WTC11 (cell line): Measurements from ENCODE around the gene POU4F1.

Experiments used
- CREM ChIP-seq: sonication (generic); formaldehyde crosslinking; IDR thresholded peaks from 2 replicates; pipeline ENCODE4 v1.8.1; 2022; ENCODE audit warnings: mild to moderate bottlenecking, missing genetic modification reagents, moderate library complexity
- GABPB1 ChIP-seq: sonication (generic); formaldehyde crosslinking; IDR thresholded peaks from 2 replicates; pipeline ENCODE4 v1.8.1; 2023; ENCODE audit warnings: mild to moderate bottlenecking, missing genetic modification reagents
- IRF2 ChIP-seq: sonication (generic); formaldehyde crosslinking; IDR thresholded peaks from 2 replicates; pipeline ENCODE4 v1.8.0; 2022; ENCODE audit warnings: low read depth, missing genetic modification reagents, borderline replicate concordance
- NFATC4 ChIP-seq: fragments of 250-450 bp; sonication (Bioruptor Pico); IDR thresholded peaks from 2 replicates; pipeline ENCODE4 v1.9.0; 2021; ENCODE audit warnings: mild to moderate bottlenecking
- NR2C2 ChIP-seq: sonication (generic); formaldehyde crosslinking; IDR thresholded peaks from 2 replicates; pipeline ENCODE4 v1.8.0; 2022; ENCODE audit warnings: mild to moderate bottlenecking, missing genetic modification reagents
- TEAD4 ChIP-seq: sonication (generic); formaldehyde crosslinking; IDR thresholded peaks from 2 replicates; pipeline ENCODE4 v1.8.0; 2022; ENCODE audit warnings: mild to moderate bottlenecking, missing genetic modification reagents
- TF ChIP-seq, protein P1 (sequence below): fragments of 200-600 bp; IDR thresholded peaks from 2 replicates; pipeline ENCODE4 v1.8.0; 2022; ENCODE audit warnings: antibody characterized with exemption
- TF ChIP-seq, protein P2 (sequence below): sonication (generic); formaldehyde crosslinking; IDR thresholded peaks from 2 replicates; pipeline ENCODE4 v1.8.1; 2022; ENCODE audit warnings: mild to moderate bottlenecking, missing genetic modification reagents, moderate library complexity, borderline replicate concordance
- TF ChIP-seq, protein P3 (sequence below): sonication (generic); formaldehyde crosslinking; IDR thresholded peaks from 2 replicates; pipeline ENCODE4 v1.8.1; 2022; ENCODE audit warnings: missing genetic modification reagents, borderline replicate concordance
- TF ChIP-seq, protein P4 (sequence below): fragments of 250-450 bp; sonication (Bioruptor Pico); IDR thresholded peaks from 2 replicates; pipeline ENCODE4 v1.9.0; 2021; ENCODE audit warnings: mild to moderate bottlenecking
- TF ChIP-seq, protein P5 (sequence below): sonication (generic); formaldehyde crosslinking; IDR thresholded peaks from 2 replicates; pipeline ENCODE4 v1.8.0; 2022; ENCODE audit warnings: mild to moderate bottlenecking, missing genetic modification reagents
- TF ChIP-seq, protein P6 (sequence below): sonication (generic); formaldehyde crosslinking; IDR thresholded peaks from 2 replicates; pipeline ENCODE4 v1.8.1; 2023; ENCODE audit warnings: mild to moderate bottlenecking, missing genetic modification reagents
- TF ChIP-seq, protein P7 (sequence below): sonication (generic); formaldehyde crosslinking; IDR thresholded peaks from 2 replicates; pipeline ENCODE4 v1.8.1; 2023; ENCODE audit warnings: mild to moderate bottlenecking, missing genetic modification reagents, moderate library complexity
- TF ChIP-seq, protein P8 (sequence below): sonication (generic); formaldehyde crosslinking; conservative IDR thresholded peaks from 2 replicates; pipeline ENCODE4 v1.8.1; 2022; ENCODE audit warnings: mild to moderate bottlenecking, missing genetic modification reagents

DNA sequence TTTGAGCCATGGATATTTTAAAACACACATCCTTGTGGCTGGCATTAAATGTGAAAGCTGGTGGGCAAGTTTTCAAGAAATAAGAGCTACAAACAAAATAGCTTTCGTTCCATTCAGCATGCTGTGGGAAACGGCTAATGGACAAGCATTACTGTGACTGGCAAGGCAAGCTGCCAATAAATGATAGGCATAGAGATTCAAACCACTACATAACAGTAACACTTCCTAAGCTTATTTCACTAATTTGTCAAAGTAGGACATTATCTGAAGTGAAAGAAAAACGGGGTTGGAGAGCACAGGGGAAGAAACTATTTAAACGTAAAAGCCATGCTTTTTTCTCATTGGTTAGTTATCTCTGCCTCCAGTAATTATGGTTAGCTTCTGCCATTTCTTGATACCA is 29.6 kb upstream of the POU4F1 start:
- TF ChIP-seq CREM (CRISPR knock-in tag) (no peak), IRF2 (no peak), NR2C2 (CRISPR knock-in tag) (no peak), TEAD4 (no peak), NFATC4 (CRISPR knock-in tag) (no peak), GABPB1 (no peak)
- TF ChIP-seq, protein P1, sequence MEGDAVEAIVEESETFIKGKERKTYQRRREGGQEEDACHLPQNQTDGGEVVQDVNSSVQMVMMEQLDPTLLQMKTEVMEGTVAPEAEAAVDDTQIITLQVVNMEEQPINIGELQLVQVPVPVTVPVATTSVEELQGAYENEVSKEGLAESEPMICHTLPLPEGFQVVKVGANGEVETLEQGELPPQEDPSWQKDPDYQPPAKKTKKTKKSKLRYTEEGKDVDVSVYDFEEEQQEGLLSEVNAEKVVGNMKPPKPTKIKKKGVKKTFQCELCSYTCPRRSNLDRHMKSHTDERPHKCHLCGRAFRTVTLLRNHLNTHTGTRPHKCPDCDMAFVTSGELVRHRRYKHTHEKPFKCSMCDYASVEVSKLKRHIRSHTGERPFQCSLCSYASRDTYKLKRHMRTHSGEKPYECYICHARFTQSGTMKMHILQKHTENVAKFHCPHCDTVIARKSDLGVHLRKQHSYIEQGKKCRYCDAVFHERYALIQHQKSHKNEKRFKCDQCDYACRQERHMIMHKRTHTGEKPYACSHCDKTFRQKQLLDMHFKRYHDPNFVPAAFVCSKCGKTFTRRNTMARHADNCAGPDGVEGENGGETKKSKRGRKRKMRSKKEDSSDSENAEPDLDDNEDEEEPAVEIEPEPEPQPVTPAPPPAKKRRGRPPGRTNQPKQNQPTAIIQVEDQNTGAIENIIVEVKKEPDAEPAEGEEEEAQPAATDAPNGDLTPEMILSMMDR, result no peak
- TF ChIP-seq, protein P2, sequence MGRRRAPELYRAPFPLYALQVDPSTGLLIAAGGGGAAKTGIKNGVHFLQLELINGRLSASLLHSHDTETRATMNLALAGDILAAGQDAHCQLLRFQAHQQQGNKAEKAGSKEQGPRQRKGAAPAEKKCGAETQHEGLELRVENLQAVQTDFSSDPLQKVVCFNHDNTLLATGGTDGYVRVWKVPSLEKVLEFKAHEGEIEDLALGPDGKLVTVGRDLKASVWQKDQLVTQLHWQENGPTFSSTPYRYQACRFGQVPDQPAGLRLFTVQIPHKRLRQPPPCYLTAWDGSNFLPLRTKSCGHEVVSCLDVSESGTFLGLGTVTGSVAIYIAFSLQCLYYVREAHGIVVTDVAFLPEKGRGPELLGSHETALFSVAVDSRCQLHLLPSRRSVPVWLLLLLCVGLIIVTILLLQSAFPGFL (CRISPR knock-in tag), result no peak
- TF ChIP-seq, protein P3, sequence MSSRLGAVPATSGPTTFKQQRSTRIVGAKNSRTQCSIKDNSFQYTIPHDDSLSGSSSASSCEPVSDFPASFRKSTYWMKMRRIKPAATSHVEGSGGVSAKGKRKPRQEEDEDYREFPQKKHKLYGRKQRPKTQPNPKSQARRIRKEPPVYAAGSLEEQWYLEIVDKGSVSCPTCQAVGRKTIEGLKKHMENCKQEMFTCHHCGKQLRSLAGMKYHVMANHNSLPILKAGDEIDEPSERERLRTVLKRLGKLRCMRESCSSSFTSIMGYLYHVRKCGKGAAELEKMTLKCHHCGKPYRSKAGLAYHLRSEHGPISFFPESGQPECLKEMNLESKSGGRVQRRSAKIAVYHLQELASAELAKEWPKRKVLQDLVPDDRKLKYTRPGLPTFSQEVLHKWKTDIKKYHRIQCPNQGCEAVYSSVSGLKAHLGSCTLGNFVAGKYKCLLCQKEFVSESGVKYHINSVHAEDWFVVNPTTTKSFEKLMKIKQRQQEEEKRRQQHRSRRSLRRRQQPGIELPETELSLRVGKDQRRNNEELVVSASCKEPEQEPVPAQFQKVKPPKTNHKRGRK (CRISPR knock-in tag), result no peak
- TF ChIP-seq, protein P4, sequence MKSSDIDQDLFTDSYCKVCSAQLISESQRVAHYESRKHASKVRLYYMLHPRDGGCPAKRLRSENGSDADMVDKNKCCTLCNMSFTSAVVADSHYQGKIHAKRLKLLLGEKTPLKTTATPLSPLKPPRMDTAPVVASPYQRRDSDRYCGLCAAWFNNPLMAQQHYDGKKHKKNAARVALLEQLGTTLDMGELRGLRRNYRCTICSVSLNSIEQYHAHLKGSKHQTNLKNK, result no peak
- TF ChIP-seq, protein P5, sequence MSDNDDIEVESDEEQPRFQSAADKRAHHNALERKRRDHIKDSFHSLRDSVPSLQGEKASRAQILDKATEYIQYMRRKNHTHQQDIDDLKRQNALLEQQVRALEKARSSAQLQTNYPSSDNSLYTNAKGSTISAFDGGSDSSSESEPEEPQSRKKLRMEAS (CRISPR knock-in tag), result no peak
- TF ChIP-seq, protein P6, sequence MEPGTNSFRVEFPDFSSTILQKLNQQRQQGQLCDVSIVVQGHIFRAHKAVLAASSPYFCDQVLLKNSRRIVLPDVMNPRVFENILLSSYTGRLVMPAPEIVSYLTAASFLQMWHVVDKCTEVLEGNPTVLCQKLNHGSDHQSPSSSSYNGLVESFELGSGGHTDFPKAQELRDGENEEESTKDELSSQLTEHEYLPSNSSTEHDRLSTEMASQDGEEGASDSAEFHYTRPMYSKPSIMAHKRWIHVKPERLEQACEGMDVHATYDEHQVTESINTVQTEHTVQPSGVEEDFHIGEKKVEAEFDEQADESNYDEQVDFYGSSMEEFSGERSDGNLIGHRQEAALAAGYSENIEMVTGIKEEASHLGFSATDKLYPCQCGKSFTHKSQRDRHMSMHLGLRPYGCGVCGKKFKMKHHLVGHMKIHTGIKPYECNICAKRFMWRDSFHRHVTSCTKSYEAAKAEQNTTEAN (CRISPR knock-in tag), result no peak
- TF ChIP-seq, protein P7, sequence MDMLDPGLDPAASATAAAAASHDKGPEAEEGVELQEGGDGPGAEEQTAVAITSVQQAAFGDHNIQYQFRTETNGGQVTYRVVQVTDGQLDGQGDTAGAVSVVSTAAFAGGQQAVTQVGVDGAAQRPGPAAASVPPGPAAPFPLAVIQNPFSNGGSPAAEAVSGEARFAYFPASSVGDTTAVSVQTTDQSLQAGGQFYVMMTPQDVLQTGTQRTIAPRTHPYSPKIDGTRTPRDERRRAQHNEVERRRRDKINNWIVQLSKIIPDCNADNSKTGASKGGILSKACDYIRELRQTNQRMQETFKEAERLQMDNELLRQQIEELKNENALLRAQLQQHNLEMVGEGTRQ (CRISPR knock-in tag), result no peak
- TF ChIP-seq, protein P8, sequence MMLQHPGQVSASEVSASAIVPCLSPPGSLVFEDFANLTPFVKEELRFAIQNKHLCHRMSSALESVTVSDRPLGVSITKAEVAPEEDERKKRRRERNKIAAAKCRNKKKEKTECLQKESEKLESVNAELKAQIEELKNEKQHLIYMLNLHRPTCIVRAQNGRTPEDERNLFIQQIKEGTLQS (CRISPR knock-in tag), result no peak
